GM23338 (cell line): ENCODE results near the gene PITPNC1.

Experiments used
- CREB1 ChIP-seq: fragments of 250-450 bp; sonication (Bioruptor Pico); IDR thresholded peaks from 2 replicates; pipeline ENCODE4 v1.5.0; 2020; ENCODE audit warnings: low read depth, mild to moderate bottlenecking, moderate library complexity
- CTCF ChIP-seq, 2 experiments: fragments of 200-600 bp in 1 of 2; sonication (generic) in 1 of 2; conservative IDR thresholded peaks; 2 replicates each; pipeline versions ENCODE4 v1.5.1 to v1.6.1; 2016 to 2017; ENCODE audit warnings: antibody characterized with exemption in 2 of 2, low read depth in 2 of 2, mild to moderate bottlenecking in 2 of 2, moderate library complexity in 1 of 2
- EZH2 ChIP-seq: fragments of 200-600 bp; sonication (generic); IDR thresholded peaks from one replicate; pipeline ENCODE4 v1.8.0; 2017; ENCODE audit warnings: antibody characterized with exemption, mild to moderate bottlenecking, low read depth; ENCODE audit not compliant: unreplicated experiment
- EZH2phosphoT487 ChIP-seq: fragments of 200-600 bp; sonication (generic); IDR thresholded peaks from one replicate; pipeline ENCODE4 v1.8.1; 2018; ENCODE audit warnings: antibody characterized with exemption; ENCODE audit not compliant: unreplicated experiment
- JUNB ChIP-seq: IDR thresholded peaks from one replicate; pipeline ENCODE4 v1.6.1; 2016; ENCODE audit warnings: antibody characterized with exemption; ENCODE audit not compliant: unreplicated experiment
- POLR2AphosphoS5 ChIP-seq: IDR thresholded peaks from 2 replicates; pipeline ENCODE4 v1.6.1; 2016; ENCODE audit warnings: antibody characterized with exemption, low read depth
- STAT1 ChIP-seq: IDR thresholded peaks from one replicate; pipeline ENCODE4 v1.6.1; 2016; ENCODE audit warnings: antibody characterized with exemption; ENCODE audit not compliant: unreplicated experiment
- ZNF114 ChIP-seq: fragments of 250-450 bp; sonication (Bioruptor Pico); IDR thresholded peaks from 2 replicates; pipeline ENCODE4 v1.5.0; 2020; ENCODE audit warnings: mild to moderate bottlenecking, moderate library complexity
- ZNF331 ChIP-seq: fragments of 250-450 bp; sonication (Bioruptor Pico); IDR thresholded peaks from 2 replicates; pipeline ENCODE4 v1.5.0; 2020; ENCODE audit warnings: low read depth, mild to moderate bottlenecking, moderate library complexity
- ZNF462 ChIP-seq: fragments of 250-450 bp; sonication (Bioruptor Pico); IDR thresholded peaks from 2 replicates; pipeline ENCODE4 v1.5.0; 2020; ENCODE audit warnings: mild to moderate bottlenecking, moderate library complexity
- TF ChIP-seq, protein P1 (sequence below): IDR thresholded peaks from one replicate; pipeline ENCODE4 v1.6.1; 2018; ENCODE audit warnings: antibody characterized with exemption; ENCODE audit not compliant: unreplicated experiment

- no peak for TF ChIP-seq CTCF (conservative IDR thresholded peaks at IDR 0.05; ENCODE audit: low read depth in 2 of 2)
- no peak for TF ChIP-seq EZH2
- no peak for TF ChIP-seq POLR2AphosphoS5
- no peak for TF ChIP-seq EZH2phosphoT487
- TF ChIP-seq JUNB, result no peak
- no peak for TF ChIP-seq STAT1
- no peak for TF ChIP-seq ZNF114 (CRISPR knock-in tag)
- no peak for TF ChIP-seq CREB1 (CRISPR knock-in tag)
- TF ChIP-seq, protein P1, sequence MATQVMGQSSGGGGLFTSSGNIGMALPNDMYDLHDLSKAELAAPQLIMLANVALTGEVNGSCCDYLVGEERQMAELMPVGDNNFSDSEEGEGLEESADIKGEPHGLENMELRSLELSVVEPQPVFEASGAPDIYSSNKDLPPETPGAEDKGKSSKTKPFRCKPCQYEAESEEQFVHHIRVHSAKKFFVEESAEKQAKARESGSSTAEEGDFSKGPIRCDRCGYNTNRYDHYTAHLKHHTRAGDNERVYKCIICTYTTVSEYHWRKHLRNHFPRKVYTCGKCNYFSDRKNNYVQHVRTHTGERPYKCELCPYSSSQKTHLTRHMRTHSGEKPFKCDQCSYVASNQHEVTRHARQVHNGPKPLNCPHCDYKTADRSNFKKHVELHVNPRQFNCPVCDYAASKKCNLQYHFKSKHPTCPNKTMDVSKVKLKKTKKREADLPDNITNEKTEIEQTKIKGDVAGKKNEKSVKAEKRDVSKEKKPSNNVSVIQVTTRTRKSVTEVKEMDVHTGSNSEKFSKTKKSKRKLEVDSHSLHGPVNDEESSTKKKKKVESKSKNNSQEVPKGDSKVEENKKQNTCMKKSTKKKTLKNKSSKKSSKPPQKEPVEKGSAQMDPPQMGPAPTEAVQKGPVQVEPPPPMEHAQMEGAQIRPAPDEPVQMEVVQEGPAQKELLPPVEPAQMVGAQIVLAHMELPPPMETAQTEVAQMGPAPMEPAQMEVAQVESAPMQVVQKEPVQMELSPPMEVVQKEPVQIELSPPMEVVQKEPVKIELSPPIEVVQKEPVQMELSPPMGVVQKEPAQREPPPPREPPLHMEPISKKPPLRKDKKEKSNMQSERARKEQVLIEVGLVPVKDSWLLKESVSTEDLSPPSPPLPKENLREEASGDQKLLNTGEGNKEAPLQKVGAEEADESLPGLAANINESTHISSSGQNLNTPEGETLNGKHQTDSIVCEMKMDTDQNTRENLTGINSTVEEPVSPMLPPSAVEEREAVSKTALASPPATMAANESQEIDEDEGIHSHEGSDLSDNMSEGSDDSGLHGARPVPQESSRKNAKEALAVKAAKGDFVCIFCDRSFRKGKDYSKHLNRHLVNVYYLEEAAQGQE, result no peak
- TF ChIP-seq ZNF462 (CRISPR knock-in tag), result no peak
- no peak for TF ChIP-seq ZNF331 (CRISPR knock-in tag)
Measured at GRCh38 chr17:67532326-67532871, 155.3 kb downstream of the PITPNC1 start.
